GM21423 (cell line): Measurements from ENCODE around the gene BBS4.

Experiments
- ATAC-seq: cut with Tn5 transposase; IDR thresholded peaks from one replicate; pipeline ENCODE4 v1.9.1; 2021; ENCODE audit warnings: mild to moderate bottlenecking, moderate library complexity; ENCODE audit not compliant: unreplicated experiment

BBS4 gene

DNA sequence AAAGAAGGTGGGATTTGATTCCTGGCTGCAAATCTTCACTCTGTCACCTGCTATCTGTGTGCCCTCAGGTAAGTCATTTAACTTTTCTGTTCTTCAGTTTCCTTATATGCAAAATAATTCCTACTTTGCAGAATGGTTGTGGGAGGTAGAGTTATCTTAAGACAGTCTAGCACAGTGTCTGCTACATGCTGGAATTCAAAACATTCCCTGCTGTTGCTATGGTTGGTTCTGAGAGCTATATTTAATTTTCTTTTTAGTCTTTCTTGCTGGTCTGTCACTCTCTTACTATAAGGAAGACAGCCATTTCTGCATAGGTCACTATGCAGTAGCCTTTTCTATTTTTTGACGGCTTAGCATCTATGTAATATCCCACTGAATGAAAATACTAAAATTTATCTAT lies 101.5 kb downstream of the BBS4 start:
- ATAC-seq = no peak
